Loucy (cell line): Measurements from ENCODE around the gene OVOL1.

Source experiments
- H2AFZ ChIP-seq: fragments of 200-600 bp; sonication (generic); 2 replicates; pipeline ENCODE4 v1.6.0; 2016; ENCODE audit warnings: antibody characterized with exemption, mild to moderate bottlenecking, low read length, moderate library complexity
- H3F3A ChIP-seq: fragments of 200-600 bp; 2 replicates; pipeline ENCODE4 v1.6.0; 2016; ENCODE audit warnings: antibody characterized with exemption, low read depth, mild to moderate bottlenecking
- H3K27me3 ChIP-seq: fragments of 200-600 bp; sonication (generic); 2 replicates; pipeline ENCODE4 v1.6.1; 2014; ENCODE audit warnings: low read length, mild to moderate bottlenecking; ENCODE audit not compliant: insufficient read depth, poor library complexity, severe bottlenecking
- H3K36me3 ChIP-seq: fragments of 200-600 bp; sonication (generic); 2 replicates; pipeline ENCODE4 v1.6.1; 2016; ENCODE audit warnings: low read length; ENCODE audit not compliant: insufficient read depth
- H3K4me1 ChIP-seq: fragments of 200-600 bp; sonication (generic); 2 replicates; pipeline ENCODE4 v1.5.1; 2014; ENCODE audit warnings: low read length, mild to moderate bottlenecking; ENCODE audit not compliant: insufficient read depth, poor library complexity, severe bottlenecking
- H3K4me2 ChIP-seq: fragments of 200-600 bp; sonication (generic); 2 replicates; pipeline ENCODE4 v1.6.0; 2014; ENCODE audit warnings: antibody characterized with exemption, low read length, low read depth, mild to moderate bottlenecking; ENCODE audit not compliant: poor library complexity, severe bottlenecking
- H3K4me3 ChIP-seq: fragments of 200-600 bp; sonication (generic); 2 replicates; pipeline ENCODE4 v1.5.1; 2014; ENCODE audit warnings: low read length, mild to moderate bottlenecking, mixed read lengths; ENCODE audit not compliant: poor library complexity, severe bottlenecking
- H3K79me2 ChIP-seq: fragments of 200-600 bp; sonication (generic); 2 replicates; pipeline ENCODE4 v1.6.1; 2014; ENCODE audit warnings: low read length; ENCODE audit not compliant: insufficient read depth
- H3K9ac ChIP-seq: fragments of 200-600 bp; sonication (generic); 2 replicates; pipeline ENCODE4 v1.6.0; 2014; ENCODE audit warnings: mild to moderate bottlenecking, low read depth, low read length, moderate library complexity; ENCODE audit not compliant: poor library complexity, severe bottlenecking
- H3K9me2 ChIP-seq: fragments of 200-600 bp; sonication (generic); replicated peaks from 2 replicates; pipeline ENCODE4 v1.6.1; 2016; ENCODE audit warnings: low read depth, low read length, mixed read lengths
- H3K9me3 ChIP-seq: fragments of 200-600 bp; sonication (generic); 2 replicates; pipeline ENCODE4 v1.6.1; 2014; ENCODE audit warnings: mild to moderate bottlenecking, antibody characterized with exemption, low read length, low read depth; ENCODE audit not compliant: insufficient read depth
- H4K20me1 ChIP-seq: fragments of 200-600 bp; sonication (generic); 2 replicates; pipeline ENCODE4 v1.6.0; 2014; ENCODE audit warnings: antibody characterized with exemption, low read length, mild to moderate bottlenecking; ENCODE audit not compliant: insufficient read depth, poor library complexity, severe bottlenecking
- EZH2phosphoT487 ChIP-seq: fragments of 200-600 bp; IDR thresholded peaks from 2 replicates; pipeline ENCODE4 v1.6.1; 2018; ENCODE audit warnings: antibody characterized with exemption, mild to moderate bottlenecking, moderate library complexity, borderline replicate concordance
- TF ChIP-seq, protein P1 (sequence below): fragments of 200-600 bp; sonication (generic); conservative IDR thresholded peaks from 2 replicates; pipeline ENCODE4 v1.5.1; 2014; ENCODE audit warnings: mild to moderate bottlenecking, antibody characterized with exemption, low read length

Gene OVOL1

GRCh38 chr11:65780770-65781151 is 6.1 kb upstream of the OVOL1 start, which contains the start of gene AP5B1:
TSS of gene AP5B1 (minus strand) at chr11:65780976. CDS start at chr11:65780591, 385 bp downstream.
- H3K9ac ChIP-seq, result peak within 1 kb of the TSS; percentile 93
- H3K4me1 ChIP-seq, result peaks cover 19% of the 10 kb centered on the region

DNA sequence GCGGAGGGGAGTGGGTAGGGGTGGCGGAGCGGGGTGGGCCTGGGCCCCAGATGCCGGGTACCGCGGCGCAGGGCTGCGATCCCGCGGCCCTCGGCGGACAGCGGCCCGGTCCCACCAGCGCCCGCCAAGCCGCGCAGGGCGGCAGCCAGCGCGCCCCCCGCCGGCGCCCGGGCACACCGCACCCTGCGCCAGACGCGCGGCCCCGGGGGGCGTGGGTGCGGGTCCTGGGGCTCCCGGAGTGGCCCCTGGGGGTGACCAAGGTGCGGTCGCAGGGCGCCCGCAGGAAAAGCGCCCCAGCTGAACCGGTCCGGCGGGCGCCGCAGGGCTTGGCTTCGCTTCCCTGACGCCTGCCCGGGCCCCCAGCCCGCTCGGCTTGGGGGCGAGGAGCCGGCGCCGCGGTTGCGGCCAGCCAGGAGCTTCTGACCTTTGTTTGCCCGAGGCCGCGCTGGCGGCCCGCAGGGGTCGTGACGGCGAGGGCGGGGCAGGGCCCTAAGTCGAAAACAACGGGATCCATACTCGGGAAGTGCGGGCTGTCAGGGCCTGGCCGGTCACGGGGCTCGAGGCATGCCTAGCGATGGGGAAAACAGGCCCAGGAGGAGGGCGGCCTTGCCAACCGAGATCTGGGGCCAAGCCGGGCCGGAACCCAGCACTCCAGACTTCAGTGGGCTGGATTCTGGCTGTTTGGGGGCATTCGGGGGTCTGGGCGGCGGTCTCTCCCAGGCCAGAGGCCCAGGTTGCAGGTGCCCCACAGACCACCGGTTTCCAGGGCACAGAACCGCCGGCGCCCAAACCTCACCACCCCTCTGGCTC is 5.5 kb upstream of the OVOL1 start:
- Histone ChIP-seq H3K9me3 (no peaks in the 10 kb centered on the region), H3K27me3 (no peaks in the 10 kb centered on the region), H2AFZ (no peak overlapping the region), H3K4me2 (peak overlapping the region; percentile 48), H4K20me1 (peaks cover 29% of the 10 kb centered on the region), H3K4me1 (peaks cover 19% of the 10 kb centered on the region), H3K9ac (no peak overlapping the region), H3K9me2 (no peaks in the 10 kb centered on the region), H3K4me3 (peak overlapping the region; percentile 96), H3F3A (no peaks in the 10 kb centered on the region), H3K79me2 (peaks cover 37% of the 10 kb centered on the region), H3K36me3 (peaks cover 10% of the 10 kb centered on the region; the same call in 1 of the 2 replicates)
- TF ChIP-seq, protein P1, sequence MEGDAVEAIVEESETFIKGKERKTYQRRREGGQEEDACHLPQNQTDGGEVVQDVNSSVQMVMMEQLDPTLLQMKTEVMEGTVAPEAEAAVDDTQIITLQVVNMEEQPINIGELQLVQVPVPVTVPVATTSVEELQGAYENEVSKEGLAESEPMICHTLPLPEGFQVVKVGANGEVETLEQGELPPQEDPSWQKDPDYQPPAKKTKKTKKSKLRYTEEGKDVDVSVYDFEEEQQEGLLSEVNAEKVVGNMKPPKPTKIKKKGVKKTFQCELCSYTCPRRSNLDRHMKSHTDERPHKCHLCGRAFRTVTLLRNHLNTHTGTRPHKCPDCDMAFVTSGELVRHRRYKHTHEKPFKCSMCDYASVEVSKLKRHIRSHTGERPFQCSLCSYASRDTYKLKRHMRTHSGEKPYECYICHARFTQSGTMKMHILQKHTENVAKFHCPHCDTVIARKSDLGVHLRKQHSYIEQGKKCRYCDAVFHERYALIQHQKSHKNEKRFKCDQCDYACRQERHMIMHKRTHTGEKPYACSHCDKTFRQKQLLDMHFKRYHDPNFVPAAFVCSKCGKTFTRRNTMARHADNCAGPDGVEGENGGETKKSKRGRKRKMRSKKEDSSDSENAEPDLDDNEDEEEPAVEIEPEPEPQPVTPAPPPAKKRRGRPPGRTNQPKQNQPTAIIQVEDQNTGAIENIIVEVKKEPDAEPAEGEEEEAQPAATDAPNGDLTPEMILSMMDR, result peak; percentile 26
- no peak for TF ChIP-seq EZH2phosphoT487

More at GRCh38 chr11:65780770-65781151, 6.1 kb upstream of the OVOL1 start, which contains the start of gene AP5B1:
- no peaks in the 10 kb centered on the region for H3K9me3 ChIP-seq
- peaks cover 29% of the 10 kb centered on the region for H4K20me1 ChIP-seq
- no peaks in the 10 kb centered on the region for H3K9me2 ChIP-seq
- TF ChIP-seq, protein P1, result no peak
- no peak for TF ChIP-seq EZH2phosphoT487
- peak within 1 kb of the TSS; percentile 96 for H3K4me3 ChIP-seq
- H3K4me2 ChIP-seq, result peak within 1 kb of the TSS; percentile 97
- no peaks in the 10 kb centered on the region for H3K27me3 ChIP-seq
- peak within 1 kb of the TSS; percentile 91 for H2AFZ ChIP-seq
- H3K36me3 ChIP-seq, result peaks cover 10% of the 10 kb centered on the region; the same call in 1 of the 2 replicates
- peaks cover 37% of the 10 kb centered on the region for H3K79me2 ChIP-seq
- H3F3A ChIP-seq, result no peaks in the 10 kb centered on the region

GRCh38 chr11:65781962-65782815 is 4.7 kb upstream of the OVOL1 start:
- H3K4me1 ChIP-seq, result peaks cover 19% of the 10 kb centered on the region
- H3F3A ChIP-seq, result no peaks in the 10 kb centered on the region
- no peak overlapping the region for H2AFZ ChIP-seq
- TF ChIP-seq, protein P1, result no peak
- no peak for TF ChIP-seq EZH2phosphoT487
- H4K20me1 ChIP-seq, result peaks cover 26% of the 10 kb centered on the region
- H3K9me2 ChIP-seq, result no peaks in the 10 kb centered on the region
- H3K9me3 ChIP-seq, result no peaks in the 10 kb centered on the region
- H3K79me2 ChIP-seq, result peaks cover 32% of the 10 kb centered on the region
- no peak overlapping the region for H3K4me3 ChIP-seq
- H3K4me2 ChIP-seq, result no peak overlapping the region
- H3K27me3 ChIP-seq, result no peaks in the 10 kb centered on the region
- peaks cover 6% of the 10 kb centered on the region; the same call in 1 of the 2 replicates for H3K36me3 ChIP-seq
- no peak overlapping the region for H3K9ac ChIP-seq
